ENCODE data around the gene MYL1. TPM values are rescaled to one million over a fixed set of nuclear protein-coding genes. Genes with fewer than 3 reads are reported as not detected.

Gene MYL1
- total RNA-seq, 1 experiment from 2014 or later = not detected

DNA sequence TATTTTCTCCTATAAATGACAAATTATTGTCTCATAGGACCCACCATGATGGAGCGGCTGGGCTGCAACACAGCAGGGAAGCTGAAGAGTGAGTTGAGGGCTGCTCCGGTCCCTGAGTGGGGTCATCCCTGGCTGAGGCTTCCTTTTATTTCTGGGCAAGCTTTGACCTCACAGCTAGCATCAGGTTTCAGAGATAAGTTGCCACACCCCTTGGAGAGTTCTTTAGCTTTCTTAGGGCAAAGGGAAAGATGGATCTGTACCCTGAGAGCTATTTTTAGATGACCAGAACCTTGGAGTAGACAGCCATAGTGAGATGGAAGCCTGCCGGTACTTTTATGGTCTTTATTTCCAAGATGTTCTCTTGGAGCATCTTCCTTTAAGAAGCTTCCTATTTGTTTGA is 11.5 kb downstream of the MYL1 start (continued):
- TF ChIP-seq EGR1 (IDR thresholded peaks at IDR 0.05; ENCODE audit: low read depth) = no peak
- TF ChIP-seq SRF (IDR thresholded peaks at IDR 0.05; ENCODE audit: low read depth) = no peak

DNA sequence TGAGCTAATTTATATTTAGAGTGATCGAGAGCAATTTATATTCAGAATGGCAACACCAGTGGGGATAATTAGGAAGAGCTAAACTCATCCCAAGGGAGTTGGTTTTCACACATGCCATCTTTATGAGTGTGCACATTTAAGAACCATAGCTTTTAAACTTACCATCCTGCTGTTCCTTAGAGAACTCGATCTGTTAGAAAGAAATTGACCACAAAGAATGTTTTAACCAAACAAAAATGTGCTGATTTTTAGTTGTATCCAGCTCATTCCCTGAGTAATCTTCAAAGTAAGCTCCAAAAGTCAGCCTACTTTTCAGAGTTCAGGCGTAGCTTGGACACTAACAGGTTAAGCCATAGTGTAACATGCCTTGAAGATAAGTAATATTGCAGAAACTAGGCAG is 12.6 kb downstream of the MYL1 start:
- Histone ChIP-seq H3K27ac (ENCODE audit: low read depth, low read length) (no peak overlapping the region), H3K4me2 (ENCODE audit: low read length) (no peak overlapping the region), H3K9me2 (ENCODE audit: insufficient read depth) (no peaks in the 10 kb centered on the region), H3K9ac (ENCODE audit: low read length) (no peak overlapping the region), H4K20me1 (ENCODE audit: insufficient read depth) (no peaks in the 10 kb centered on the region; the same call in 1 of the 2 replicates), H3K79me2 (ENCODE audit: insufficient read depth, low read length) (no peaks in the 10 kb centered on the region), H3K27me3 (ENCODE audit: insufficient read depth, low read length) (no peaks in the 10 kb centered on the region), H3K4me1 (ENCODE audit: control insufficient read depth in 1 of 2, insufficient read depth in 2 of 2, low read length in 2 of 2) (no peaks in the 10 kb centered on the region), H3K4me3 (replicated peaks in 1 of 2; ENCODE audit: low read depth in 1 of 2, low read length in 2 of 2) (no peak overlapping the region), H3K9me3 (ENCODE audit: control insufficient read depth in 1 of 2, insufficient read depth in 1 of 2, low read depth in 1 of 2, low read length in 2 of 2) (no peaks in the 10 kb centered on the region), H2AFZ (ENCODE audit: low read depth, low read length, poor library complexity, severe bottlenecking) (no peak overlapping the region), H3K36me3 (ENCODE audit: control insufficient read depth in 1 of 2, insufficient read depth in 2 of 2, low read length in 2 of 2) (no peaks in the 10 kb centered on the region)
- CTCF ChIA-PET = no interaction called here
- BruUV-seq (replicated peaks) = no TSS peak
- TF ChIP-seq POLR2AphosphoS5 (IDR thresholded peaks at IDR 0.05; ENCODE audit: low read depth, low read length) = no peak
- no peak for TF ChIP-seq CEBPB (IDR thresholded peaks at IDR 0.05; ENCODE audit: low read depth)
- TF ChIP-seq MAX (IDR thresholded peaks at IDR 0.05) = no peak
- TF ChIP-seq CBX3 (IDR thresholded peaks at IDR 0.05; ENCODE audit: low read depth) = no peak
- no peak for TF ChIP-seq ZBTB33 (IDR thresholded peaks at IDR 0.05; ENCODE audit: extremely low read depth, insufficient replicate concordance, low read length)
- TF ChIP-seq FOSL1 (IDR thresholded peaks at IDR 0.05; ENCODE audit: low read depth) = no peak
- no peak for TF ChIP-seq POLR2A (IDR thresholded peaks at IDR 0.05; ENCODE audit: borderline replicate concordance, extremely low read depth, insufficient read depth, insufficient read length)
- no peak for TF ChIP-seq SIN3A (IDR thresholded peaks at IDR 0.05; ENCODE audit: low read depth)
- POLR2A ChIA-PET = no interaction called here
- ATAC-seq (no peak), DNase-seq (ENCODE audit: low read depth, low spot score) (no peak)
- intact Hi-C loops (cut with micrococcal nuclease) = no loop called here
- RAD21 ChIA-PET (ENCODE audit: low non-redundant PET in 1 of 2, low total read pairs in 2 of 2, uncharacterized antibody in 2 of 2, unreplicated experiment in 2 of 2) = no interaction called here

Measured in HCT116 (cell line).